HEK293T (cell line): ENCODE data around the gene FGFR1OP2.
A peak's percentile ranks its signal among the peaks of the same experiment; 100 is the strongest.
"Not testable (repeated sequence)": the region's sequence is repeated elsewhere in the genome, so short reads cannot be mapped to it uniquely, and the experiment has no call there.

Source experiments
- CTCF ChIA-PET: fragments of 350-600 bp; formaldehyde crosslinking; extraction: SDS; loops from one replicate; lab custom pipeline; 2021; ENCODE audit warnings: antibody characterized with exemption, inconsistent platforms; lab: Yijun Ruan, JAX
- POLR2A ChIA-PET: fragments of 350-600 bp; formaldehyde crosslinking; extraction: SDS; loops from one replicate; lab custom pipeline; 2020; ENCODE audit warnings: antibody characterized with exemption, inconsistent platforms; lab: Yijun Ruan, JAX
- DNase-seq: peaks from one replicate; pipeline ENCODE4 v3.0.0; 2012; ENCODE audit warnings: mixed read lengths; ENCODE audit errors: extremely low spot score
- ARNT ChIP-seq: fragments of 450-650 bp; IDR thresholded peaks from 2 replicates; pipeline ENCODE4 v1.6.1; 2017; ENCODE audit warnings: mild to moderate bottlenecking
- BHLHE40 ChIP-seq: fragments of 450-650 bp; IDR thresholded peaks from 2 replicates; pipeline ENCODE4 v1.6.1; 2016; ENCODE audit warnings: mild to moderate bottlenecking, moderate library complexity, borderline replicate concordance
- CTBP1 ChIP-seq: fragments of 450-650 bp; IDR thresholded peaks from 2 replicates; pipeline ENCODE4 v1.6.1; 2016; ENCODE audit warnings: borderline replicate concordance
- ELF4 ChIP-seq: fragments of 450-650 bp; IDR thresholded peaks from 2 replicates; pipeline ENCODE4 v1.6.1; 2017; ENCODE audit warnings: antibody characterized with exemption
- FOXA1 ChIP-seq: fragments of 450-650 bp; IDR thresholded peaks from 2 replicates; pipeline ENCODE4 v1.6.1; 2016; ENCODE audit warnings: mild to moderate bottlenecking
- FOXK2 ChIP-seq: fragments of 450-650 bp; IDR thresholded peaks from 2 replicates; pipeline ENCODE4 v1.6.1; 2016; ENCODE audit warnings: mild to moderate bottlenecking
- FOXM1 ChIP-seq: fragments of 450-650 bp; IDR thresholded peaks from 2 replicates; pipeline ENCODE4 v1.6.1; 2017; ENCODE audit warnings: mild to moderate bottlenecking, borderline replicate concordance
- HDGF ChIP-seq: fragments of 450-650 bp; IDR thresholded peaks from 2 replicates; pipeline ENCODE4 v1.6.1; 2017; ENCODE audit warnings: antibody characterized with exemption, borderline replicate concordance
- L3MBTL2 ChIP-seq: fragments of 450-650 bp; conservative IDR thresholded peaks from 2 replicates; pipeline ENCODE4 v1.6.1; 2016; ENCODE audit warnings: mild to moderate bottlenecking
- LEF1 ChIP-seq: fragments of 450-650 bp; IDR thresholded peaks from 2 replicates; pipeline ENCODE4 v1.6.1; 2017; ENCODE audit warnings: mild to moderate bottlenecking, borderline replicate concordance
- NFRKB ChIP-seq: fragments of 450-650 bp; IDR thresholded peaks from 2 replicates; pipeline ENCODE4 v1.6.1; 2016; ENCODE audit warnings: mild to moderate bottlenecking, moderate library complexity
- PKNOX1 ChIP-seq: fragments of 450-650 bp; IDR thresholded peaks from 2 replicates; pipeline ENCODE4 v1.6.1; 2016
- SP1 ChIP-seq: fragments of 450-650 bp; IDR thresholded peaks from 2 replicates; pipeline ENCODE4 v1.6.1; 2017
- SUZ12 ChIP-seq: fragments of 450-650 bp; IDR thresholded peaks from 2 replicates; pipeline ENCODE4 v1.6.1; 2016; ENCODE audit warnings: mild to moderate bottlenecking
- TARDBP ChIP-seq: fragments of 450-650 bp; IDR thresholded peaks from 2 replicates; pipeline ENCODE4 v1.6.1; 2016
- ZNF384 ChIP-seq: fragments of 450-650 bp; IDR thresholded peaks from 2 replicates; pipeline ENCODE4 v1.6.1; 2016

Gene FGFR1OP2

GRCh38 chr12:26937863-26938700 is at the start of gene FGFR1OP2, which contains the start of gene INTS13:
TSS of gene FGFR1OP2 (plus strand) at chr12:26938470. CDS start at chr12:26954159, 15,689 bp downstream.
TSS of gene INTS13 (minus strand) at chr12:26937981. CDS start at chr12:26936803, 1,178 bp downstream.
- CTCF ChIA-PET = no interaction called here
- peak; percentile 95 for DNase-seq
- POLR2A ChIA-PET = interaction anchor here (0.6 kb wide), 1 partner anchor 377 kb away, joined by 3 read pairs; no protein-coding TSS in a partner anchor
- peak; percentile 20; the same call in 1 of the 2 replicates for TF ChIP-seq SP1
- TF ChIP-seq ELF4 = peak; percentile 79
- TF ChIP-seq ZNF384 = peak; percentile 84
- no peak for TF ChIP-seq SUZ12
- no peak for TF ChIP-seq CTBP1
- TF ChIP-seq FOXK2 = no peak

- ChIA-PET CTCF (interaction anchor here (0.7 kb wide), 1 partner anchor 45 kb away, joined by 3 read pairs; no protein-coding TSS in a partner anchor), POLR2A (interaction anchor here (0.8 kb wide), 1 partner anchor 58 kb away, joined by 3 read pairs; the partner anchor contains the start of gene ITPR2)
- TF ChIP-seq FOXM1 = no peak
- no peak for TF ChIP-seq SUZ12
- TF ChIP-seq ZNF384 = no peak
- TF ChIP-seq TARDBP = no peak
- TF ChIP-seq SP1 = no peak
- TF ChIP-seq LEF1 = no peak
- no peak for TF ChIP-seq ARNT
- no peak for TF ChIP-seq NFRKB
- no peak for TF ChIP-seq CTBP1
- no peak for TF ChIP-seq PKNOX1
- TF ChIP-seq FOXK2 = no peak
- TF ChIP-seq L3MBTL2 = no peak
- no peak for TF ChIP-seq HDGF
- no peak for TF ChIP-seq ELF4
- no peak for TF ChIP-seq FOXA1
- no peak for TF ChIP-seq BHLHE40
- DNase-seq = no peak
Measured at GRCh38 chr12:26890784-26891183, 47.5 kb upstream of the FGFR1OP2 start.

GRCh38 chr12:26891704-26892103 is 46.6 kb upstream of the FGFR1OP2 start:
- CTCF ChIA-PET = no interaction called here
- DNase-seq = no peak
- no peak for TF ChIP-seq FOXM1
- TF ChIP-seq NFRKB = no peak
- TF ChIP-seq ARNT = no peak
- no peak for TF ChIP-seq HDGF
- TF ChIP-seq TARDBP = no peak
- no peak for TF ChIP-seq ELF4
- TF ChIP-seq PKNOX1 = no peak
- TF ChIP-seq BHLHE40 = no peak
- POLR2A ChIA-PET = no interaction called here

GRCh38 chr12:26895672-26896071 is 42.6 kb upstream of the FGFR1OP2 start:
- TF ChIP-seq FOXA1 (no peak), PKNOX1 (no peak), SUZ12 (no peak), FOXM1 (no peak), HDGF (no peak), ZNF384 (no peak), ARNT (no peak), ELF4 (no peak), LEF1 (no peak), L3MBTL2 (no peak)
- ChIA-PET POLR2A (no interaction called here), CTCF (no interaction called here)

GRCh38 chr12:26896913-26897312 is 41.4 kb upstream of the FGFR1OP2 start:
- ChIA-PET CTCF (no interaction called here), POLR2A (no interaction called here)
- no peak for DNase-seq
- TF ChIP-seq TARDBP (no peak), PKNOX1 (no peak), CTBP1 (no peak), SUZ12 (no peak), ZNF384 (no peak), SP1 (no peak), LEF1 (no peak), HDGF (no peak), FOXK2 (no peak), FOXM1 (no peak), ARNT (no peak), FOXA1 (no peak)

More at GRCh38 chr12:26895672-26896071, 42.6 kb upstream of the FGFR1OP2 start:
- DNase-seq = no peak

GRCh38 chr12:26903396-26903795 is 34.9 kb upstream of the FGFR1OP2 start:
- DNase-seq = not testable (repeated sequence)

More at GRCh38 chr12:26903396-26903795, 34.9 kb upstream of the FGFR1OP2 start:
- CTCF ChIA-PET, POLR2A ChIA-PET: not testable (repeated sequence)
